HS-5 (cell line): ENCODE results near the gene GTSE1.

ENCODE experiments used
- DNase-seq: peaks from one replicate; pipeline ENCODE4 v3.0.0-alpha.2; 2012; ENCODE audit warnings: low read depth

Gene GTSE1

DNA sequence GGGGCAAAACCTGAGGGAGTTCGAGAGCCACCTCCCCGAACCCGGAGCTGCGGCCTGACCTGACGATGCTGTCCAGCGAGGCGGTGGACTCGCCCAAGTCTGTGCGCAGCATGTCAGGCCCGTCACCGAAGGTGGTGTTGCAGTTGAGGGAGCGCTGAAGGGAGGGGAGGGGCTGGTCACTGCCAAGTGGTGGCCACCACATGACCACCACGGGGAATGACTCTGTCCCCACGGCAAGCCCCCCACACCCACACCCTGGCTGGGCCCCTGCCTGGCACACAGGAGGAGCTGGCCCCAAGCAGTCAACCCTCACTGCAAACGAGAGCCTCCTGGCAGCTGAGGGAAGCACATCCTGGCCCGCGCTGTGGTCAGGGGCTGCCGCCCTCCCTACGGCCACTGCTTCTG lies 69.7 kb downstream of the GTSE1 start:
- no peak for DNase-seq

GRCh38 chr22:46366801-46367706 lies 70.4 kb downstream of the GTSE1 start:
- no peak for DNase-seq

DNA sequence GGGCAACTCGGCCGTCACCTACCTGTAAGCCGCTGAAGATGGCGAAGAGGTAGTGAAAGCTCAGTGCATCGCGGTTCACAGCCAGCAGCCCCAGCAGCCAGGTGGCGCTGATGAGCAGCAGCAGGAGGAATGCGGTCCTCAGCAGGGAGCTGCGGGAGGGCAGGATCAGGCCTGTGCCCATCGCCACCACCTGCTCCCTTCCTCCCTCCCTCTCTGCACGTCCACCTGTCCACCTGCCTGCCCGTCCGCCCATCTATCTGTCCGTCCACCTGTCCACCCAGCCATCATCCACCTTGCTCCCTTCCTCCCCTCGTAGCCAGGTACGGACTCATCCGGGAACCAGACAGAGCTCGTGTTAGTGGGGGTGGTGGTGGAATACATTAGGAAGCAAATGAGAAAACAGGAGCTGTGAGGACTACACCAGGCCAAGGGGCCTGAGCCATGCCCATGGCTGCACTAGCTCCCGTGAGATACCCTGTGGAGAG lies 71.1 kb downstream of the GTSE1 start:
- no peak for DNase-seq

DNA sequence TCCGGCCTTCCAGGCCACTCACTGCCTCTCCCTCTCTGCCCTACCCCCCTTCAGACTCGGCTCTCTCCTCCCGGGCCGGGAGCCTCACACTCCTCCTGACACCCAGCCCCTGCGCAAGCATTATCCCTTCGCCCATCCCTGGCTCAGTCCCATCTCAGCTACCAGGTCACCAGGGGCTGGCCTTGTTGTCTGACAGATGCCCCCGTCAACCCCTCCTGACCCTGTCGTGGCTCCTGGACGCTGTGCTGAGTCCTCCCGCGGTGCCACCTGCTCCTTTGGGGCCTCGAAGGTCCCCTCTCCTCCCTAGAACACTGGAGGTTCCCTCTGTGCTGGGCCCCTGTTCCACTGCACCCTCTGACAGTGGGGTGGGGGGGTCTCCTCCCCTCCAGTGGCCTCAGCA lies 71.8 kb downstream of the GTSE1 start:
- no peak for DNase-seq

GRCh38 chr22:46368871-46369715 lies 72.4 kb downstream of the GTSE1 start:
- DNase-seq, result no peak

- no peak for DNase-seq
Measured at GRCh38 chr22:46369716-46370583, 73.3 kb downstream of the GTSE1 start.

DNA sequence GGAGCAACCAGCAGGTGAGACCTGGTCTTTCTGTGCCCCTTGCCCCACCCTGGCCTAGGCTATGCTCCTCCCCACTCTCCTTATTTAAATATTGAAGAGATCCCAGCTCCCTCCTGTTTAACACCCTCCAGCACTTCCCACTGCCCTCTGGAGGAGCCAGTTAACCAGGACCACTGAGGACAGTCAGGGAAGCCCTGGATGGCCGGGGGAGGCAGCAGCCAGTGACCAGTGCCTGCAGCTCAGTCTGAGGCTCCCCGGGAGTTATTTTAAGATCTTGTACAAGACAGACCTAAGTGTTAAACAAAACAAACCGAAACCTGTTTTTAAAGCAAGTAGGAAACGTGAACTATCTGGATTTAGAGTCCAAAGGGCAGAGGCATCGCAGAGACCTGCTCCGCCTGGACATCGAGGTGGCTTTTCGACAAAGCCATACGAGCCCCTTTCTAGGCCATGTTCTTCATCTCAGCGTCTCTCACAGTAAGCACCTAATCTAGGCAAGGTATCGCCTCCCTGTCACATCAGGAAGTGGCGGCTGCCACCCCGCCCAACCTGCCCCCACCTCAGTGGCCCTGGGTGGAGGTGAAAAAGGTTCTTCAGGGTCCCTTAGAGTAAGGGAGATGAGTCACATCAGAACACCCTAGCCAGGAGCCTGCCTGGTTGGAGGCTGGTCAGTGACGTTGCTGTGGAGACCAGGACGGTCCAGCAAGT lies 74.1 kb downstream of the GTSE1 start:
- no peak for DNase-seq

DNA sequence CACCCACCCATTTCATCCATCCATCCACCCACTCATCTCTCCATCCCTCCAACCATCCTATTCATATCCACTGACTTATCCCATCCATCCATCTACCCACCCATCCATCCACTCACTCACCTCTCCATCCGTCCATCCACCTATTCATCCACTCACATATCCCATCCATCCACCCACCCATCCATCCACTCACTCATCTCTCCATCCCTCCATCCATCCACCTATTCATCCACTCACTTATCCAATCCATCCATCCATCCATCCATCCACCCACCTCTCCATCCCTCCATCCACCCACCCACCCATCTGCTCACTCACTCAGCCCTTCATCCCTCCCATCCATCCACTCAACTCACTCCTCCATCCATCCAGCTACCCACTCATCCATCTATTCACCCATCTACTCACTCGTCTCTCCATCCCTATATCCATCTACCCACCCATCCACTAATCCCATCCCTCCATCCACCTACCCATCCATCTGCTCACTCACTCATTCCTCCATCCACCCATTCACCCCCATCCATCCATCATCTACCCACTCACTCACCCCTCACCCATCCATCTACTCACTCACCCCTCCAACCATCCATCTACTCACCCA lies 75.1 kb downstream of the GTSE1 start:
- no peak for DNase-seq

DNA sequence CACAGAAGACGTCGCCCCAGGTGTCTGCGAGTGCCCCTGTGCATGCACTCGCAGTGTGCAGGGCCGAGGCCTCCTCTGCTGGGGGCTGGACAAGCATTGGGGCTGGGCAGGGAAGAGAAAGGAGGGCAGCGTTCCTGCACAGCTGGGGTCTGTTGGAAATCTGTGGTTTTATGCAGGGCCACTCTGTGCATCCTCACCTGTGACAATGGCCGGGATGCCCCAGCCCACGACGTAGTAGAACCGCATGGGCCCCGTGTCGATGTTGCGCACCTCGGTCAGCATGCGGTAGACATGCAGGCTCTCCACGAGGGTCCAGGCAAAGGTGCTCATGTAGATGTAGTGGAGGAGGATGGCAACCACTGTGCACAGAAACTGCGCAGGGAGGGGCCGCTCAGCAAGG lies 76.0 kb downstream of the GTSE1 start:
- DNase-seq, result no peak

GRCh38 chr22:46373159-46373558 lies 76.5 kb downstream of the GTSE1 start:
- no peak for DNase-seq

DNA sequence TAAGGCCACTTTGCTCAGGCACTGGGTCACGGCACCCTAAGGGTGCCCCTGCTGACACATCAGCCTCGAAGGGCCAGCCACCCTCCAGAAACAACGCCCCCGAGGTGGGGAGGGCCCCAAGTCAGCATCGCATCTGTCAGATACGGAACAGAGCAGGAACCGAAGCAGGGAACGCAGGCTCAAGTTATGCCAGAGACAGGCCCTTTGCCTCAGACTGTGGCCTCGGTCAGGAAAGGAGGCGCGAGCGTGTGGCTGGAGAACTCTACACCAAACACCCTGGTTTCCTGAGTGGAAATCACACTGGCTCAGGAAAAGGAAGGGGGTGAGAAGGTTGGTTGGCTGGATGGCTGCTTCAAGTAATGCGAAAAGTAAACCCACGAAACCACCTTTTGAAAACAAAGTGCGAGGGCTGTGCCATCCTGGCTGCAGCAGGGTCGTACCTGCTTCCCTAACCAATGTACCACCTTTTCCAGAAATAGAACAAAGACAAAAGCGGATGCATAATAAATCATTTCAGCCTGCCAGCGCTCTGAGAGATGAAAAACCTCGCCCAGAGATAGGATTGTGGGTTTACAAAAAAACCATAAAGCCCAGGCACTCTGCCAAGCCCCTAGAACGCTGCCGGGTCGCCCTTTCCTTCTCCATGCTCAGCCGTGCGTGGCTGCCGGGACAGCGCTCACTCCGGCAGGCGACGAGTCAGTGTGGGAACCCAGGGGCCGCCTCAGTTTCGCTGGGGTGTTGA lies 77.4 kb downstream of the GTSE1 start:
- no peak for DNase-seq

GRCh38 chr22:46374663-46375474 lies 78.2 kb downstream of the GTSE1 start:
- DNase-seq, result no peak

GRCh38 chr22:46376111-46376510 lies 79.4 kb downstream of the GTSE1 start:
- DNase-seq, result no peak

DNA sequence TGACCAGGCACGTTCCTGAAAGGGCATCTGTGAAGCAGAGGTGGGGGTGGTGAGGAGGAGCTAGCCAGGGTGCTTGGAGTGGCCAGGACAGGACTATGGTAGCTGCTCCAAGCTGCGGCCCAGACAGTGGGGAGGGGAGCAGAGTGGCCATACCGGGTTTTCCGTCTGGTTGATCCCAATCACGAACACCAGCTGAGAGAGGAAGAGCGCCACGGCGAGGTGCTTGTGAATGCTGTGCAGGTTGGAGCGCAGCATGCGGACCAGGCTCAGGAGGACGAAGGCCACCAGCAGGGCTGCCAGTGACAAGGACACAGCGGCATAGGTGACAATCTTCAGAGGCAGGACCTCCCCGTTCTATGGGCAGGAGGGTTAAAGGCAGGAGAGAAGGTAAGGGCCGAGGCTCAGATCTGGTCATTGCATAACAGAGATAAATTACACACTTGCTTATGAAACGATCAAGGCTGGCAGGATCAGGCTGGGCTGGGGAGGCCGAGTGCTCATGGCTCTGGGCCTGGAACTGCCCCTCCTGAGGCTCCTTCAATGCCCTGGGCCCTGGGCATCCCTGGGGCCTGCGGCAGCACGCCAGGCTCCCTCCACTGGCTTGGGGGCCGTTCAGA lies 80.3 kb downstream of the GTSE1 start:
- no peak for DNase-seq

- DNase-seq, result peak; percentile 10
Measured at GRCh38 chr22:46377525-46378425, 81.1 kb downstream of the GTSE1 start.

DNA sequence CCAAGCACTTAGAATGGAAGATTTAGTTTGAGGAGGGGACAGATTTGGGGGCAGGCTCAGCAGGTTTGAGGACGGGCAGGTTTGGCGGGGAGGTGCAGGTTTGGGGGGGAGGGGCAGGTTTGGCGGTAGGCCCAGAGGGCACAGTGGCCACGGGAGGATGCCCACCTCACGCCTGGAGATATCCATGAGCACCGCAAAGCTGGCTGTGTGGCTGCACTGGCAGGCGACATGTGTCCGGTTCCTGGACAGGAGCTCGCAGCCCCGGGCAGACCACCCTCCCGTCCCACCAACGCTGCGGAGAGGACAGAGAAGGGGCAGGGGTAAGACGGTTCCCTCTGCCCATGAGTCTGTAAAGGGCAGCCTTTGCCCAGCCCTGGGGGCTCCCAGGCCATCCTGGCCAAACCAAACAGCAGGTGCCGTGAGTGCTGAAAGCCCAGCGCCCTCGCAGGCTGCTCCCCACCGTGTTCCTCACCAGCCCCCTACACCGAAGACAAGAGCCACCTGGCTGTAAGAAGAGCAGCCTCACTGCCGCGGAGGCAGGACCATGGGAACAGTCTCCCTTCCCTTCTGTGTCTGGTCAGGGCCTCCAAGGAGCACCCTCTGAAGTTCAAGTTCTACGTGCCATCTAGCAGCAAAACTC lies 81.9 kb downstream of the GTSE1 start:
- no peak for DNase-seq
